Measurements from ENCODE around the gene OLFML1.

GRCh38 chr11:7486098-7486780, 933 bp downstream of the OLFML1 start:
- TF ChIP-seq, protein P1, sequence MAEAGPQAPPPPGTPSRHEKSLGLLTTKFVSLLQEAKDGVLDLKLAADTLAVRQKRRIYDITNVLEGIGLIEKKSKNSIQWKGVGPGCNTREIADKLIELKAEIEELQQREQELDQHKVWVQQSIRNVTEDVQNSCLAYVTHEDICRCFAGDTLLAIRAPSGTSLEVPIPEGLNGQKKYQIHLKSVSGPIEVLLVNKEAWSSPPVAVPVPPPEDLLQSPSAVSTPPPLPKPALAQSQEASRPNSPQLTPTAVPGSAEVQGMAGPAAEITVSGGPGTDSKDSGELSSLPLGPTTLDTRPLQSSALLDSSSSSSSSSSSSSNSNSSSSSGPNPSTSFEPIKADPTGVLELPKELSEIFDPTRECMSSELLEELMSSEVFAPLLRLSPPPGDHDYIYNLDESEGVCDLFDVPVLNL (CRISPR knock-in tag; IDR thresholded peaks at IDR 0.05; ENCODE audit: borderline replicate concordance, low read depth): no peak
- TF ChIP-seq CTCF (IDR thresholded peaks at IDR 0.05): no peak
- no peak for TF ChIP-seq ZNF138 (CRISPR knock-in tag; conservative IDR thresholded peaks at IDR 0.05)
- TF ChIP-seq NFATC4 (CRISPR knock-in tag; IDR thresholded peaks at IDR 0.05): no peak
- TF ChIP-seq, protein P2, sequence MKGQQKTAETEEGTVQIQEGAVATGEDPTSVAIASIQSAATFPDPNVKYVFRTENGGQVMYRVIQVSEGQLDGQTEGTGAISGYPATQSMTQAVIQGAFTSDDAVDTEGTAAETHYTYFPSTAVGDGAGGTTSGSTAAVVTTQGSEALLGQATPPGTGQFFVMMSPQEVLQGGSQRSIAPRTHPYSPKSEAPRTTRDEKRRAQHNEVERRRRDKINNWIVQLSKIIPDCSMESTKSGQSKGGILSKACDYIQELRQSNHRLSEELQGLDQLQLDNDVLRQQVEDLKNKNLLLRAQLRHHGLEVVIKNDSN (CRISPR knock-in tag; IDR thresholded peaks at IDR 0.05): no peak
